Breast epithelium (tissue), 4 donors: ENCODE data around the gene SLC38A10. TPM values are rescaled to one million over a fixed set of nuclear protein-coding genes. Genes with fewer than 3 reads are reported as not detected.

ENCODE experiments used
- DNase-seq, 2 donors: peaks; one replicate each; pipeline ENCODE4 v3.0.0-alpha.2; 2019; ENCODE audit warnings: low spot score in 2 of 2
- H3K27ac ChIP-seq, 2 donors: fragments of 200-600 bp; sonication (generic) in 1 of 2; one replicate each; pipeline ENCODE4 v1.5.1; 2016 to 2019; ENCODE audit warnings: mild to moderate bottlenecking in 1 of 2
- H3K27me3 ChIP-seq, 2 donors: fragments of 200-600 bp; sonication (generic) in 1 of 2; one replicate each; pipeline versions ENCODE4 v1.5.1 to v1.6.0; 2017 to 2019; ENCODE audit warnings: control low read depth in 1 of 2, mild to moderate bottlenecking in 1 of 2
- H3K36me3 ChIP-seq: fragments of 200-600 bp; one replicate; pipeline ENCODE4 v1.5.1; 2019
- H3K4me1 ChIP-seq, 2 donors: fragments of 200-600 bp; sonication (generic); one replicate each; pipeline ENCODE4 v1.5.1; 2016 to 2019; ENCODE audit warnings: control low read depth in 1 of 2
- H3K4me3 ChIP-seq, 3 donors: fragments of 200-600 bp; sonication (generic); 1 replicate in 2 of 3; 2 replicates in 1 of 3; pipeline ENCODE4 v1.5.1; 2016 to 2019; ENCODE audit warnings: mild to moderate bottlenecking in 3 of 3, moderate library complexity in 2 of 3
- H3K9me3 ChIP-seq, 2 donors: fragments of 200-600 bp; sonication (generic) in 1 of 2; one replicate each; pipeline ENCODE4 v1.5.1; 2016 to 2019; ENCODE audit warnings: control low read depth in 1 of 2
- POLR2A ChIP-seq: fragments of 450-650 bp; IDR thresholded peaks from one replicate; pipeline ENCODE4 v1.6.1; 2016; ENCODE audit warnings: antibody characterized with exemption, mild to moderate bottlenecking, moderate library complexity
- POLR2AphosphoS5 ChIP-seq, 3 donors: sonication (generic); formaldehyde crosslinking; IDR thresholded peaks; one replicate each; pipeline ENCODE4 v1.6.1; 2017; ENCODE audit warnings: antibody characterized with exemption in 3 of 3
- intact Hi-C: fragments of 100-400 bp; cut with DNase I; formaldehyde crosslinking; loops from one replicate; pipeline ENCODE4 v1.15.1; 2023; ENCODE audit warnings: low total_unique reads
- total RNA-seq, 3 donors: library from RNA; depleted of rRNA; stranded (reverse); fragments of >200 nt; gene quantifications; one replicate each; pipeline ENCODE4 v1.1.0, GENCODE V29; 2016
- TF ChIP-seq, protein P1 (sequence below), 3 donors: fragments of 450-650 bp; IDR thresholded peaks; one replicate each; pipeline ENCODE4 v1.5.1; 2016 to 2017; ENCODE audit warnings: antibody characterized with exemption in 3 of 3, mild to moderate bottlenecking in 3 of 3, moderate library complexity in 3 of 3

SLC38A10 gene
- total RNA-seq, 3 donors from 2014 or later = 52.4 to 104 (median 85.2) TPM

DNA sequence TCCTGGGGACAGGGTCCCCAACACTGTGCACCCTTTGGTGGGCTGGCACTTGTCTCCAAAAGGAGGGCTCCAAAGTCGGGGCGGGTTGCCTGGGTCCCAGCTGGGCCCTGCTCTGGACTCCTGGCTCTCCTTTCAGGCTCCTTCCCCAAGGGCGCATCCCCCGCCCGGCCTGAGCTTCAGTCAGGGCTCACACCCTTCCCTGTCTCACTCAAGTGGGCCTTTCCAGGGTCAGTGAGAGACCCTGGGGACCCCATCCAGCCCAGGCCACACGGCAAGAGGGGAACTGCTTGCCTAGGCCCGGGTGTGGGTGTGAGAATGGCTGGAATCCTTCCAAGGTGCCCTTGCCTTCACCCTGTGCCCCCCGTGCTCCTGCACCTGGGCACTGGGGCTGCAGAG lies 41.8 kb upstream of the SLC38A10 start:
- no peak overlapping the region for H3K4me3 ChIP-seq
- no peak for TF ChIP-seq POLR2A
- TF ChIP-seq POLR2AphosphoS5 (IDR thresholded peaks at IDR 0.05) = no peak
- TF ChIP-seq, protein P1, sequence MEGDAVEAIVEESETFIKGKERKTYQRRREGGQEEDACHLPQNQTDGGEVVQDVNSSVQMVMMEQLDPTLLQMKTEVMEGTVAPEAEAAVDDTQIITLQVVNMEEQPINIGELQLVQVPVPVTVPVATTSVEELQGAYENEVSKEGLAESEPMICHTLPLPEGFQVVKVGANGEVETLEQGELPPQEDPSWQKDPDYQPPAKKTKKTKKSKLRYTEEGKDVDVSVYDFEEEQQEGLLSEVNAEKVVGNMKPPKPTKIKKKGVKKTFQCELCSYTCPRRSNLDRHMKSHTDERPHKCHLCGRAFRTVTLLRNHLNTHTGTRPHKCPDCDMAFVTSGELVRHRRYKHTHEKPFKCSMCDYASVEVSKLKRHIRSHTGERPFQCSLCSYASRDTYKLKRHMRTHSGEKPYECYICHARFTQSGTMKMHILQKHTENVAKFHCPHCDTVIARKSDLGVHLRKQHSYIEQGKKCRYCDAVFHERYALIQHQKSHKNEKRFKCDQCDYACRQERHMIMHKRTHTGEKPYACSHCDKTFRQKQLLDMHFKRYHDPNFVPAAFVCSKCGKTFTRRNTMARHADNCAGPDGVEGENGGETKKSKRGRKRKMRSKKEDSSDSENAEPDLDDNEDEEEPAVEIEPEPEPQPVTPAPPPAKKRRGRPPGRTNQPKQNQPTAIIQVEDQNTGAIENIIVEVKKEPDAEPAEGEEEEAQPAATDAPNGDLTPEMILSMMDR (IDR thresholded peaks at IDR 0.05) = no peak
- intact Hi-C loops = loop anchor here (1.0 kb wide), 1 partner anchor 31 kb away; no protein-coding TSS in a partner anchor
- DNase-seq = no peak
- no peaks in the 10 kb centered on the region for H3K9me3 ChIP-seq
- H3K4me1 ChIP-seq = peaks cover 25% of the 10 kb centered on the region in 2 donors
- no peaks in the 10 kb centered on the region for H3K36me3 ChIP-seq
- H3K27ac ChIP-seq = peak overlapping the region; percentile 54 to 69
- no peaks in the 10 kb centered on the region for H3K27me3 ChIP-seq

DNA sequence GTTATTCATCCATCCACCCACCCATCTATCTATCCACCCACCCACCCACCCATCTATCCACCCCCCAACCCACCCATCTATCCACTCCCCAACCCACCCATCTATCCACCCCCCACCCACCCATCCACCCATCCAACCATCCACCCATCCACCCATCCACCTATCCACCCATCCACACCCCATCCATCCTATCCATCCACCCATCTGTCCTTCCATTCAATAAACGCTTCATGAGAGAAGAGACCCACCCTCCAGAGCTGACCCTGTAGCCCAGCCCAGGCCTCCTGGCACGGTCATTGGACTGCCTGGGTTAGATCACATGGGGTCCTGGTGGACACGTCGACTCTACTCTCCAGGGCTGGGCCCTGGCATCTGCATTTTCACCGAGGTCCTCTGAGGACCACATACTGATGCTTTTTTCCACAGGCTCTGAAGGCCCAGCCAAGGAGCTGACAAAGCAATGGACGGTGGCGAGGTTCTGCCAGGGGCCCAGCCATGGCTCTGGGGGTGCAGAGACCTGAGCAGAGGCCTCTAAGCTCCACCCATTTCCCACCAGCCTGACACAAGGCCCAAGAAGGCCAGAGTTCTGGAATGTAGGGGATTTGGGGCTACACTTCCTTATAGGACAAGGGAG lies 41.3 kb upstream of the SLC38A10 start:
- Histone ChIP-seq H3K4me3 (no peak overlapping the region), H3K9me3 (no peaks in the 10 kb centered on the region), H3K27me3 (no peaks in the 10 kb centered on the region), H3K36me3 (no peaks in the 10 kb centered on the region), H3K4me1 (peaks cover 22 to 25% of the 10 kb centered on the region in 2 donors), H3K27ac (peak overlapping the region; percentile 54 to 69)
- DNase-seq = no peak
- TF ChIP-seq, protein P1 (IDR thresholded peaks at IDR 0.05) = no peak
- TF ChIP-seq POLR2A (no peak), POLR2AphosphoS5 (IDR thresholded peaks at IDR 0.05) (no peak)
- intact Hi-C loops = no loop called here

DNA sequence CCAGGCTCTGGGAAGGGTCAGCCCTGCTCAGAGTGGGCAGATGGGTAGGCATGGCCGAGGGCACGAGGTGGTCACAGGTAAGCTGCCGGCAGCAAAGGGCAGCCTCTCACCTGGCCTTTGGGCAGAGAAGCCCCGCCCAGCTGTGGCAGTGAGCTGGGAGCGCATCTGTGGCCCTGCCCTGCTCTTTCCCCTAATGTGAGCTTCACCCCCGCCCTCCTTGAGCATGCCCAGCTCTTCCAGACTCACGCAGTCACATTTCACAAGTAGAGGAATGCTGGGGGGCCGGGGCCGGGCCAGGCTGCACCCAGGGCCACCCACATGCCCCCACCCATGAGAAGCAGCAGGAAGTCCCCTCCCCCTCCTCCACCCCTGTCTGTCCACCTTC lies 40.7 kb upstream of the SLC38A10 start:
- no peaks in the 10 kb centered on the region for H3K36me3 ChIP-seq
- H3K4me3 ChIP-seq = peak overlapping the region in 1 of 3 donors; percentile 22
- H3K27ac ChIP-seq = peak overlapping the region; percentile 30 to 55
- TF ChIP-seq POLR2AphosphoS5 (IDR thresholded peaks at IDR 0.05) (no peak), POLR2A (no peak)
- TF ChIP-seq, protein P1 (IDR thresholded peaks at IDR 0.05) = no peak
- no peak for DNase-seq
- H3K27me3 ChIP-seq = no peaks in the 10 kb centered on the region
- intact Hi-C loops = no loop called here
- peaks cover 18 to 25% of the 10 kb centered on the region in 2 donors for H3K4me1 ChIP-seq
- H3K9me3 ChIP-seq = no peaks in the 10 kb centered on the region

DNA sequence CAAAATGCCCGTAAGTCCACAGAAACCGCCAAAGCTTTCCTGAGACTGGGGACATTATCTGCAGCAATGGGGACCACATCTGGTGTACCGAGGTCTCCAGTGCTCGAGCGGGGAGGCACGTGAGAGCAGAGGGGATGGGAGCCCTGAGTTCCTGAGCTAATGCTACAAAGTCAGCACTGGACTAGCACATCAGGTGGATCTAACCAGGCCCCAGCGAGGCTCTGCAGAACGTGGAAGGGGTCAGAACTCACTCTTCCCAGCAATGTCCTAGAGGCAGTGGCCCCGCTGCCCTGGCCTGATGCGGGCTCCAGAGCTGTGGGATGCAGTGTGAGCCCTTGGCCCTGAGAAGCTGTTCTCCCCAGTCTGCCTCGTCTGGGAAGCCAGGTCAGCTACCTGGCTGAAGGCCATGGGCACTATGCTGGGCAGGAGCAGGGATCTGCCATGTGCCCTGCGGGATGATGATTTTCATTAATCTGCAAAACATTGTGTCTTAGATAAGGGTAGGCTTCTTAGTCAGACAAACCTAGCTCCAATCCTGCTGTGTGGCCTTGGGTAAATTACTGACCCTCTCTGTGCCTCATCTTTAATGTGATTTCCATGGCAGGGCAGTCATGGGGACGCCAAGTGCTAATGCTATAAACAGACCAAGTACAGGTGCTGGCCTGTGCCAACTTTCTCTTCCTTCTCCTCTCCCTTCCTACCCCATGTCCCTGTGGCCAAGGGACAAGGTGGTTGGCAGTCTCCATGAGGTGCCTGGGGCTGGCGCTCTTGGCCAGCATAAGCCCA lies 40.1 kb upstream of the SLC38A10 start:
- no peak for DNase-seq
- intact Hi-C loops = no loop called here
- H3K27ac ChIP-seq = peak overlapping the region; percentile 30 to 55
- no peaks in the 10 kb centered on the region for H3K36me3 ChIP-seq
- no peaks in the 10 kb centered on the region for H3K27me3 ChIP-seq
- H3K4me1 ChIP-seq = peaks cover 14 to 28% of the 10 kb centered on the region in 2 donors
- peak overlapping the region in 1 of 3 donors; percentile 22 for H3K4me3 ChIP-seq
- no peak for TF ChIP-seq POLR2A
- no peak for TF ChIP-seq POLR2AphosphoS5 (IDR thresholded peaks at IDR 0.05)
- TF ChIP-seq, protein P1 (IDR thresholded peaks at IDR 0.05) = no peak
- H3K9me3 ChIP-seq = no peaks in the 10 kb centered on the region

DNA sequence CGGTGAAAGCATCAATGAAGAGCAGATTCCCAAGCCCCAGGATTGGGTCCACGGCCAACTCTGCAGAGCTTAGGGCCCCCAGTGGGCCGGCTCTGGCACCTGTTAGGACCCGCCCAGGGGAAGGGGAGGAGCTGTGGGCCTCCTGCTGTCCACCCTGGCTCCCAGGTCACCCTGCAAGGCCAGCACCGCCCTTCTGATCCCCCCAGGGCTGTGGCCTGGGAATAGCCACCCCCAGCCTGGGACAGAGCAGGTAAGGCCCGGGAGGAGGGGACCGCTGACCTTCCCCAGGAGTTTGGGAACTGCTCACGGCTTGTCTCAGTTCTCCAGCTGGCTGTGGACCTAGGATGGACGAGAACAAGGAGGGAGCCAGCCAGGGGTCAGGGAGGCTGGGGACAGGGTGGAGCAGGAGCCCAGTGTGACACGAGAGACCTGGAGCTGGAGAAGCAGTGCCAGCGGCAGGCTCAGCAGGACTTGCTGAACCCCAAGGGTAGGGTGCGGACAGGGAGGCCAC lies 39.3 kb upstream of the SLC38A10 start:
- DNase-seq = no peak
- Histone ChIP-seq H3K9me3 (no peaks in the 10 kb centered on the region), H3K27ac (no peak overlapping the region), H3K4me3 (no peak overlapping the region), H3K4me1 (peaks cover 22 to 35% of the 10 kb centered on the region in 2 donors), H3K27me3 (no peaks in the 10 kb centered on the region), H3K36me3 (no peaks in the 10 kb centered on the region)
- no peak for TF ChIP-seq POLR2AphosphoS5 (IDR thresholded peaks at IDR 0.05)
- TF ChIP-seq POLR2A = no peak
- TF ChIP-seq, protein P1 (IDR thresholded peaks at IDR 0.05) = no peak
- intact Hi-C loops = no loop called here
